NB4 (cell line): ENCODE measurements around the gene NLRP12.

Experiments
- CTCF ChIP-seq: IDR thresholded peaks from one replicate; pipeline ENCODE4 v1.5.1; 2012; ENCODE audit warnings: low read depth, low read length
- MAX ChIP-seq: IDR thresholded peaks from 2 replicates; pipeline ENCODE4 v1.6.1; 2011; ENCODE audit warnings: low read depth, low read length
- POLR2A ChIP-seq: IDR thresholded peaks from 2 replicates; pipeline ENCODE4 v1.6.1; 2011; ENCODE audit warnings: mild to moderate bottlenecking; ENCODE audit not compliant: insufficient read length; ENCODE audit errors: extremely low read depth

- TF ChIP-seq POLR2A, result no peak
- peak; percentile 66 for TF ChIP-seq CTCF
- no peak; the same call in 1 of the 2 replicates for TF ChIP-seq MAX
Measured at GRCh38 chr19:53808710-53809125, 15.4 kb downstream of the NLRP12 start.
